Activated CD4-positive, alpha-beta memory T cell treated with anti-CD3 and anti-CD28 coated beads for 36 hours (primary cell): ENCODE measurements around the gene SHH. TPM values are rescaled to one million over a fixed set of nuclear protein-coding genes. Genes with fewer than 3 reads are reported as not detected.
A peak's percentile ranks its signal among the peaks of the same experiment; 100 is the strongest.

Experiments
- CTCF ChIA-PET: fragments of 350-600 bp; sonication (Branson Sonifier 250); formaldehyde crosslinking; loops from one replicate; lab custom pipeline; 2021; ENCODE audit warnings: antibody characterized with exemption, inconsistent platforms; lab: Charles Lee
- POLR2A ChIA-PET: fragments of 350-600 bp; sonication (Branson Sonifier 250); formaldehyde crosslinking; loops from one replicate; lab custom pipeline; 2021; ENCODE audit warnings: antibody characterized with exemption; lab: Charles Lee
- DNase-seq: peaks from one replicate; pipeline ENCODE4 v3.0.0-alpha.2; 2020
- H3K27ac Mint-ChIP-seq: one replicate; pipeline ENCODE4 v1.8.0; 2021; ENCODE audit warnings: mixed read lengths
- H3K27me3 Mint-ChIP-seq: one replicate; pipeline ENCODE4 v1.8.0; 2021; ENCODE audit warnings: mixed read lengths
- H3K36me3 Mint-ChIP-seq: one replicate; pipeline ENCODE4 v1.8.0; 2021; ENCODE audit warnings: mixed read lengths
- H3K4me1 Mint-ChIP-seq: one replicate; pipeline ENCODE4 v1.8.0; 2021; ENCODE audit warnings: low read depth, mixed read lengths
- H3K4me3 Mint-ChIP-seq: one replicate; pipeline ENCODE4 v1.8.0; 2021; ENCODE audit warnings: mild to moderate bottlenecking, mixed read lengths
- H3K9me3 Mint-ChIP-seq: one replicate; pipeline ENCODE4 v1.8.0; 2021; ENCODE audit warnings: mixed read lengths
- intact Hi-C: fragments of 100-400 bp; cut with micrococcal nuclease; formaldehyde crosslinking; loops from one replicate; pipeline ENCODE4 v1.15.1; 2023
- total RNA-seq, 2 experiments: library from RNA; stranded (reverse); gene quantifications; one replicate each; pipeline ENCODE4 v1.2.3, GENCODE V29; 2021

Gene SHH
- total RNA-seq, 2 experiments from 2014 or later: not detected

DNA sequence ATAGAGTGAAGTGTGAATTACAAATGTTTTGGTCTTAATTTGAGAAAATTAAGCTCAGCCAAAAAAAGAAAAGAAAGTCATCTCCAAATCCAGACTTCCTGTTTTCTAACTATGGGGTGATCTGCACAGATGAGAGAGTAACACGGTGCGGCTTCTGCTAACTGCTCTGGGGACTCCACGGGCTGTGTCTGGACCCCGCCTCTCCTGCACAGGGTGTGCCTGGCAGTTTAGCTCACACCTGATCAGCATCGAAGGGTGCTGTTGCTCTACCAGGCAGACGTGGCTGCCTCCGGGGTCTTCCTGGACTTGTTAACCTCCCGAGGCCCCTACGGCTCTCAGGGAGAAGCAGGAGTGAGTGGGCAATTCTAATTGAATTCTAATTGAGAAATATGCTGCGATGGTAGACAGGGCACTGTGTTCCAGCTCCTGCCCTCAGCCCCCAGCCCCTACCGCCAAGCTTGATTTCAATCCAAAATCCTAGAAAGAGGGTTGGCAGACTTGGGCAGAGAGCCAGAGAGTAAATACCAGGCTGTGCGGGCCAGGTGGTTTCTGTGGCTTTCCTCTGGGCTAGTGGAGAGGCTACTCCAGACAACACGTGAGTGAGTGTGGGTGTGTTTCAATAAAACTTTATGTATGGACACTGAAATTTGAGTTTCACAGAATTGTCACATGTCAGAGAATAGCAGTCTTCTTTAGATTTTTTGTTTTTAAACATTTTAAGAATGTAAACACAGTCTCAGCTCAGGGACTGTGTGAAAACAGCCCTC is 13.4 kb downstream of the SHH start:
- no peaks in the 10 kb centered on the region for H3K36me3 Mint-ChIP-seq
- CTCF ChIA-PET: interaction anchor here (0.7 to 1.3 kb wide), 2 partner anchors 13 to 1021 kb away, joined by 3 read pairs; no protein-coding TSS in a partner anchor
- POLR2A ChIA-PET: no interaction called here
- peaks cover 41% of the 10 kb centered on the region for H3K27me3 Mint-ChIP-seq
- no peaks in the 10 kb centered on the region for H3K9me3 Mint-ChIP-seq
- no peak overlapping the region for H3K27ac Mint-ChIP-seq
- H3K4me1 Mint-ChIP-seq: peaks cover 7% of the 10 kb centered on the region
- intact Hi-C loops: no loop called here
- no peak for DNase-seq
- no peak overlapping the region for H3K4me3 Mint-ChIP-seq

DNA sequence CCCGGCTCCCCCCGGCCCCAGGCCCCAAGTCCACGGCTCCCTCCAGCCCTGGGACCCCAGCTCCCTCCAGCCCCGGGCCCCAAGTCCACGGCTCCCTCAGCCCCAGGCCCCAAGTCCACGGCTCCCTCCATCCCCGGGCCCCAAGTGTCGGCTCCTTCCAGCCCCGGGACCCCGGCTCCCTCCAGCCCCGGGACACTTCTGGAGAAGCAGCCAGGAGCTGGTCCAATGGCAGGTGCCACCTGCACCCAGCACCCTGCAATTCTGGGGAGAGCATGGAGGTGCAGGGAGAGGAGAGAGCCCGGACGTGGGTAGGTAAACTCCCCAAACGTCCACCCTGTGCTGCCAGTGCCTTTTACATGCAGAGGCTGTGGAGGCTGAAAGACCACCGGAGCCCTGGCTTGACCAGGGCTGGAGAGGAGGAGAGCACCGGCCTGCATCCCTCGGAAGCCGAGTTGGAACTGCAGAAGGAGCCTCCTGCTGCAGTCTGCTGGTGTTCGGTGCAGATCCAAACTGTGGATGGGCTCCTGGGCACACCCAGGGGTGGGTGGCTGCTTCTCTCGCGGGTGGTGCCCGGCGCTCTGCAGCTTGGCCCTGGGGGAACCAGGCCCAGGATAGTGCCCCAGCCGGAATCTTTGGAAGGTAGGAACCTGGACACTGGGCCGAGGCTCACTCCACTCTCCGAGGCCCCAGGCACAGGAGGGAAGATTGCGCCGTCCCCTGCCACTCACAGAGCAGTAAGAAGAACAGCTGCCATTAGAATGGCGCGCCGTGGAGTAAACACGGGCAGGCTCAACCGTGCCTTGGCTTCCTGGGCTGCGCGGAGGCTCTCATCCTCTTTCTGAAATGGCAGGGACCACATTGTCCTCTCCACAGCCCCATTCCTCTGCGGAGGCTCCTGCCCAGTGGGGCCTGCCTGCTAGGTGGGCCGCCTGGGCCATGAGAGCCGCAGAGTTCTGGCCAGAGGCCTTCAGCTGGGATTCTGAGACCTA is 14.7 kb downstream of the SHH start:
- Mint-ChIP-seq H3K36me3 (no peaks in the 10 kb centered on the region), H3K4me3 (no peak overlapping the region), H3K27me3 (peaks cover 35% of the 10 kb centered on the region), H3K4me1 (peaks cover 2% of the 10 kb centered on the region), H3K9me3 (no peaks in the 10 kb centered on the region), H3K27ac (no peak overlapping the region)
- DNase-seq: no peak
- intact Hi-C loops: no loop called here
- CTCF ChIA-PET: interaction anchor here (1.3 kb wide), 1 partner anchor 1022 kb away, joined by 3 read pairs; no protein-coding TSS in a partner anchor
- POLR2A ChIA-PET: no interaction called here

DNA sequence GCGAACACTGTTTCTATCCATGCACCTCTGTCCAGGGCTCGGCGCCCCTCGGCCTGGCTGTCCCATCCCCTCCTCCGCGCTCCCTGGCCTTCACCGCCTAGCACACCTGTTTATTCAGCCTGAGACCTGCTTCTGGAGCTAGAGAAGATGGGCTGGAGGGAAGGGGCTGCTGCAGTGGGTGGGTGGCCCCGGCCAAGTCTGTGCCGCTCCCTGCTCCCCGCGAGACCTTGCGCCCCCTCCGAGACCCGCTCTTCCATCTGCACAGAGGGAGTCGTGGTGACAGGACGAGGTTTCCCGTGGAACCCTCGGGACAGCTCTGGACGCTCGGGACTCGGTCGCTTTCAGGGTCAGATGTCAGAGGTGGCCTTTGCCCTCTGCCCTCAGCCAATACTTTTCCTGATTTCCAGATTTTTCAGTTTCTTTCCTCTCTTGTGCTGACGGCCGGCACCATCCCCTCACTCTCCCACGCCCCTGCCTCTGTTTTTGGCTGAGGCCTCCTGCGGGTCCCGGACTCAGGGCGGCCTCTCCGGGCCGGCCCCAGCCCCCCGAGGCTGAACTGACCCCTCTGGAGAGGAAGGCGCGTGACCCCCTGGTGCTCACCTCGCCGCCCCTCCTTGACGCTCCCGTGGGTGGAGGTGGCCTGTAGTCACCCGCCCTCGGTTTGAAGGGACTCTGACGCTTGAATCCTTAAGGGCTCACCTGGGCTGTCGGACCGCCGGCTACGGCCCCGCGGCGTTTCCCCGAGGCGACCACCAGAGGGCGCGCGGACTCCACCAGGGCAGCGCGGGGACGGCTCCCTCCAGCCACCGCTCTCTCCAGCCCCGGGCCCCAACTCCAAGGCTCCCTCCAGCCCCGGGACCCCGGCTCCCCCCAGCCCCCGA is 15.6 kb downstream of the SHH start:
- Mint-ChIP-seq H3K4me3 (no peak overlapping the region), H3K4me1 (peaks cover 2% of the 10 kb centered on the region), H3K27ac (no peak overlapping the region), H3K27me3 (peaks cover 33% of the 10 kb centered on the region), H3K36me3 (no peaks in the 10 kb centered on the region), H3K9me3 (no peaks in the 10 kb centered on the region)
- intact Hi-C loops: no loop called here
- CTCF ChIA-PET: interaction anchor here (0.7 kb wide), 1 partner anchor 198 kb away, joined by 3 read pairs; no protein-coding TSS in a partner anchor
- peak; percentile 76 for DNase-seq
- POLR2A ChIA-PET: no interaction called here

DNA sequence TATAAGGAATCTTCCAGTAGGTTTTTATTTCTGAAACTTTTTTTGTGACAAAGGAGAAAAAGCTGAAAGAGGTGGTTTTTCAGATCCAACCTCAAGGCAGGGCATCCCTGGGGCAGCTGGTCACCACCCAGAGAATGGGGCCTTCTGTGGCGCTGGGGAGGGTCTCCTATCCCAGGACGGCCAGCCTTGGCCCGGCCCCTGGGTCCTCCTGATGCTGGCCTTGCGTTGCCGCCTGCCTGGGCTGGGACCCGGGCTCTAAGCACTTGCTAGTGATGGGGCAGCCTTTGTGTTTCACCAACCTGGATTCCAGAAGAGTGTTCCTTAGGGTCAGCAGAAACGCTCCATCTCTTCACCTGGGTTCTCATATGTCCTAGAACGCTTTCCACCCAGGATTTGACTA is 16.3 kb downstream of the SHH start:
- CTCF ChIA-PET: interaction anchor here (0.7 kb wide), 1 partner anchor 197 kb away, joined by 3 read pairs; no protein-coding TSS in a partner anchor
- H3K4me3 Mint-ChIP-seq: no peak overlapping the region
- POLR2A ChIA-PET: no interaction called here

DNA sequence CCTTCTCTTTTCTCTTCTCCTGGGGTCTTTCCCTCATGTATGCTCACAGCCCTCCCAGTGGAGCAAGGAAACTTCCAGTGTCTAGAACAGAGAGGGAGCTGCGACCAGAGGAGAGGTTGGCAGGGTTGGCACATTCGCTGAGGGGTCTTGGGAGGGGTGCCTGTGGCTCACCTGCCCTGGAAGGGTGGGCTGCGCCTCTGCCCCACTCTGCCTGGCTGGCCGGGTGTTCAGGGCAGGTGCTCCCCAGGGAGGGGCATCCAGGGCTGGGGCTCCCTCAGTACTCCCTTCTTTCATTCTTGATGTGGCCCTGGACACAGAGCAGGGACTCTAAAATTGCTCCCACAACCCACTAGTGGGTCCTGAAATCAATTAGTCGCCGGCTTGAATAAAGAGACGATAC is 16.9 kb downstream of the SHH start:
- DNase-seq: no peak
- ChIA-PET POLR2A (interaction anchor here (0.6 kb wide), 1 partner anchor 369 kb away, joined by 4 read pairs; no protein-coding TSS in a partner anchor), CTCF (interaction anchor here (0.7 kb wide), 1 partner anchor 263 kb away, joined by 5 read pairs; no protein-coding TSS in a partner anchor)
- Mint-ChIP-seq H3K4me3 (no peak overlapping the region), H3K27ac (no peak overlapping the region), H3K36me3 (no peaks in the 10 kb centered on the region), H3K27me3 (peaks cover 22% of the 10 kb centered on the region), H3K9me3 (no peaks in the 10 kb centered on the region), H3K4me1 (peaks cover 2% of the 10 kb centered on the region)
- intact Hi-C loops: no loop called here

More for the DNA sequence above, 16.3 kb downstream of the SHH start:
- peaks cover 2% of the 10 kb centered on the region for H3K4me1 Mint-ChIP-seq
- H3K9me3 Mint-ChIP-seq: no peaks in the 10 kb centered on the region
- H3K36me3 Mint-ChIP-seq: no peaks in the 10 kb centered on the region
- intact Hi-C loops: no loop called here
- peaks cover 27% of the 10 kb centered on the region for H3K27me3 Mint-ChIP-seq
- H3K27ac Mint-ChIP-seq: no peak overlapping the region
- no peak for DNase-seq

DNA sequence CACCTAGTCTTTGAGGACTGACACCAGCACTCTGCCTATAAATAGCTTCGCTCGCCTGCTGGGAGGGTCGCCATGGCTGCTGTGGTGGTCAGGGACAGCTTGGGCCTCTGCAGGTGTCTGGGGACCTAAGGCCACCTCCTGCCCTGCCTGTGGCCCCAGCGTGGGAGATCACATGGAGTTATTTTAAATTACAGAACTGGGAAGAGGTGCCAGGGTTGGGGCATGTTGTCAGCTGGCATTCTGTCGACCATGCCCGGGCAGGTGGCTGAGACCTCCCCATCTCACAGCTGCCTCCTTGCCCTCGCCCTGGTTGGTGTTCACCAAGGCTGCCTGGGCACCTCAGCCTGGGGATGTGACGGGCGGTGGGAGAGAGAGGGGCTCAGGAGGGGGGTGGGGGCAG is 18.1 kb downstream of the SHH start:
- Mint-ChIP-seq H3K9me3 (no peaks in the 10 kb centered on the region), H3K4me3 (no peak overlapping the region), H3K27me3 (peaks cover 12% of the 10 kb centered on the region), H3K4me1 (peaks cover 2% of the 10 kb centered on the region), H3K36me3 (no peaks in the 10 kb centered on the region), H3K27ac (no peak overlapping the region)
- intact Hi-C loops: no loop called here
- ChIA-PET POLR2A (no interaction called here), CTCF (no interaction called here)
- DNase-seq: no peak

DNA sequence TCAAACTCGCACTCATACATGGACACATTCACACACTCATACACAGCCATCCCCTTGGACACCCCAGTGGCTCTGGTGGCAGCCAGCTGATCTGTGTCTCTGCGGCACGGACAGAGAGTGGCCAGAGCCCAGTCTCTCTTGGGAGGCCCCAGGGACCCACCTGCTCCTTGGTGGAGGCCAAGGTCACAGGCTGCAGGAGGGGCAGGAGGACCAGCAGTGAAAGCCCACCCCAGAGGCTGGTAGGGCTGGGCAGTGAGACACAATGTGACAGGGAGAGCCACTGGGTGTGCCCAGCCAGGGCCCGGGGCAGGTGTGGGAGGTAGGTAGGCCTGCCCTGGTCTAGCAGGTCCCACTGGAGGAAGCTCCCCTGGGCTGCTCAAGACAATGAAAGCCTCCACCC is 18.5 kb downstream of the SHH start:
- Mint-ChIP-seq H3K4me1 (peaks cover 2% of the 10 kb centered on the region), H3K27ac (no peak overlapping the region), H3K27me3 (peaks cover 8% of the 10 kb centered on the region), H3K36me3 (no peaks in the 10 kb centered on the region), H3K9me3 (no peaks in the 10 kb centered on the region), H3K4me3 (no peak overlapping the region)
- ChIA-PET POLR2A (no interaction called here), CTCF (no interaction called here)
- intact Hi-C loops: no loop called here
- no peak for DNase-seq

DNA sequence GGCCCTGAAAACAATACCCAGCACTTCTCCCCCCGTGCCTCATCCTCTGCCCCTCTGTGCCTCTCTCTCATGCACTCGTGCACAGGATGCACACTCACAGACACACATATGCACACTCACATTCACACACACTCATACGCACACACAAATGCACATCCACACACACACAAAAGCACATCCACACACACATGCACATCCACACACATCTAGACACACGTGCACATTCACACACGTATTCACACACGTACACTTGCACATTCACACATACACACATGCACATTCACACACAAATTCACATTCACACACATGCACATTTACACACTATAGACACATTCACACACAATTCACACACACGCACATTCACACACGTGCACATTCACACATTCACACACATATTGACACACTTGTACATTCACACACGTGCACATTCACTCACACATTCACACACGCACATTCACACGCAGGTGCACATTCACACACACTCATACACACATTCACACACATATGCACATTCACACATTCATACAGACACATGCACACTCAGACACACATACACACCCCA is 19.2 kb downstream of the SHH start:
- POLR2A ChIA-PET: no interaction called here
- no peak for DNase-seq
- no peak overlapping the region for H3K27ac Mint-ChIP-seq

DNA sequence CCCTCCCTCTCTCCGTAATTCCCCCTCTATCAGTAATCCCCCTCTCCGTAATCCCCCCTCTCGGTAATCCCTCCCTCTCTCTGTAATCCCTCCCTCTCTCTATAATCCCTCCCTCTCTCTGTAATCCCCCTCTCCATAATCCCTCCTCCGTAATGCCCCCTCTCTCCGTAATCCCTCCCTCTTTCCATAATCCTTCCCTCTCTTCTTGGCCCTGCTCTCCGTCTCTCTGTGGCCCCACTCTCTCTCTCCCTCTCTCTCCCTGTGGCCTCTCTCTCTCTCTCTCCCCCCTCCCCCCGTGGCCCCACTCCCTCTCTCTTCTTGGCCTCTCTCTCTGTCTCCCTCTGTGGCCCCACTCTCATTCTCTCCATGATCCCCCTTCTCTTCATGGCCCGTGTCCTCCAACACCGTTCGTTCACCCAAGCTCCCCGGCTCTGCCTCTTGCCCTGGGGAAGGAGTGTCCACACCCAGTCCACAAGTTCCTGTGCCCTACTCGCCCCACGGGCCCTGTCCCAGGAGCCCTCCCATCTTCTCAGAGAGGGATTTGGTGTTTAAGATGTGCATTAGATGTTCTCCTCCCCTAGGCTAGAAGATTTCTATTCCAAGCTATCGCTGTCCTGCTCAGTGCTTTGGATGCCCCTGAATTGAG is 19.8 kb downstream of the SHH start:
- intact Hi-C loops: no loop called here
- no peaks in the 10 kb centered on the region for H3K9me3 Mint-ChIP-seq
- DNase-seq: no peak
- H3K4me1 Mint-ChIP-seq: peaks cover 4% of the 10 kb centered on the region
- H3K27ac Mint-ChIP-seq: no peak overlapping the region
- H3K36me3 Mint-ChIP-seq: no peaks in the 10 kb centered on the region
- H3K4me3 Mint-ChIP-seq: no peak overlapping the region
- POLR2A ChIA-PET: no interaction called here
- H3K27me3 Mint-ChIP-seq: peaks cover 4% of the 10 kb centered on the region
- CTCF ChIA-PET: no interaction called here

More for the DNA sequence above, 19.2 kb downstream of the SHH start:
- intact Hi-C loops: no loop called here
- H3K4me1 Mint-ChIP-seq: no peaks in the 10 kb centered on the region
- peaks cover 2% of the 10 kb centered on the region for H3K27me3 Mint-ChIP-seq
- CTCF ChIA-PET: no interaction called here
- H3K36me3 Mint-ChIP-seq: no peaks in the 10 kb centered on the region
- no peaks in the 10 kb centered on the region for H3K9me3 Mint-ChIP-seq
- H3K4me3 Mint-ChIP-seq: no peak overlapping the region

DNA sequence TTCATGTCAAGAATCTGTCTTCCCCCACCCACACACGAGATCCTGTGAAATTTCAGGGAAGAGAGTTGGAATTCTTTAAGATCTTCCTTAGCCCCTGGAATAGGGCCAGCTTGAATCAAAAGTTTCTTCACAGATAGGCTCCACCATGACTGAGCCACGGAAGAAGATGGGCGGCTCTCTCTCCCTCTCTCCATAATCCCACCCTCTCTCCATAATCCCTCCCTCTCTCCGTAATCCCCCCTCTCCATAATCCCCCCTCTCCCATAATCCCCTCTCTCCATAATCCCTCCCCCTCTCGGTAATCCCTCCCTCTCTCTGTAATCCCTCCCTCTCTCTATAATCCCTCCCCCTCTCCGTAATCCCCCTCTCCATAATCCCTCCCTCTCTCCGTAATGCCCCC is 20.4 kb downstream of the SHH start:
- Mint-ChIP-seq H3K27me3 (peaks cover 4% of the 10 kb centered on the region), H3K36me3 (no peaks in the 10 kb centered on the region), H3K9me3 (no peaks in the 10 kb centered on the region), H3K4me1 (peaks cover 4% of the 10 kb centered on the region), H3K27ac (no peak overlapping the region), H3K4me3 (no peak overlapping the region)
- intact Hi-C loops: no loop called here
- DNase-seq: no peak
- CTCF ChIA-PET: no interaction called here
- POLR2A ChIA-PET: no interaction called here

DNA sequence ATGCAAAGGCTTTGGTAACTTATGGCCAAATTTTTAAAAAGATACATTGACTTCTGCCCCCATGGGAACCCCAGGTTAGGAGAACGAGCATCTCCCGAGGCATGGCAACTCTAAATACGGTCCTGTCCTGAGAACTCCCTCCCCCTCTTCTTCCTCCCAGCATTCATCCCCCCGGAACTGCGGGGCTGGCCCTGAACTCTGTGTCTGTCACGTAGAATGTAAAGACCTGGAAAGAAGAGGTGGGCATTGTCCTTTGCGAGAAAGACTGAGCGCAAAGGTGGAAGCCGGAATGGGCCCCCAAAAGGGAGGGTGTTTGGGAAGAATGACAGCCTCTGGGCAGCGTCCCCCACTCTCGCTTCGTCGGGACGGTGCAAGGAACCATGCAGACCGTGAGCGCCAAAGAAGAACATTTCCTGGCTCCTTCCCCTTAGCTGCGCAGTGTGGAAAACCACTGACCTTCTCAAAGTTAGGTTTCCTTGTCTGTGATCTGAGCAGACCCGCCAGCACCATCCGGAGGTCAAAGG is 21.0 kb downstream of the SHH start:
- Mint-ChIP-seq H3K36me3 (no peaks in the 10 kb centered on the region), H3K27me3 (peaks cover 4% of the 10 kb centered on the region), H3K9me3 (no peaks in the 10 kb centered on the region), H3K4me1 (peaks cover 5% of the 10 kb centered on the region), H3K4me3 (no peak overlapping the region), H3K27ac (no peak overlapping the region)
- intact Hi-C loops: no loop called here
- ChIA-PET CTCF (no interaction called here), POLR2A (no interaction called here)
- DNase-seq: no peak
